Measurements from ENCODE around the gene NAV3. TPM values are rescaled to one million over a fixed set of nuclear protein-coding genes. Genes with fewer than 3 reads are reported as not detected.
"Not testable (repeated sequence)": the region's sequence is repeated elsewhere in the genome, so short reads cannot be mapped to it uniquely, and the experiment has no call there.

The NAV3 gene
- total RNA-seq, 2 donors from 2014 or later, result not detected

DNA sequence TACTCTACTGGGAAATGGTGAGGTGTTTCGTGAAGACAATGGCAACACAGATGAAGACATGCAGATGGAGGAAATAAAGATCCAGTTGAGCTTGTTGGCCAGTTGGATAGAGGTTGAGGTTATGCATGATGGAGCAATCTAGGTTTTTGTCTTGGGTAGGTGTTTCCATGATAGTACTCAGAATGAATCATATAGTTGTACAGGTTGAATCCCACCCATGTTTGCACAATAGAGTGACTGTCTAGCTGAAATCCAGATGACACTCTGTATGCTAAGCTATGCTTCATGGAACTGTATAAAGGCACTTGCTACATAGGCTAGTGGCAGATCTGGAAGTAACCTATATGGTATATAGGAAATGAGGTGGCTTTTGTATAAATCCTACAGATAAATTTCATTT is 264.9 kb downstream of the NAV3 start:
- H3K36me3 Mint-ChIP-seq, result no peaks in the 10 kb centered on the region
- H3K27ac Mint-ChIP-seq, result no peak overlapping the region
- H3K9me3 Mint-ChIP-seq, result peaks cover 4 to 10% of the 10 kb centered on the region in 2 donors
- DNase-seq (ENCODE audit: low spot score in 2 of 2) (no peak), ATAC-seq (no peak)

- H3K36me3 Mint-ChIP-seq, result no peaks in the 10 kb centered on the region
- ATAC-seq (no peak), DNase-seq (ENCODE audit: low spot score in 2 of 2) (no peak)
- H3K9me3 Mint-ChIP-seq, result peaks cover 4 to 13% of the 10 kb centered on the region in 2 donors
- H3K27ac Mint-ChIP-seq, result no peak overlapping the region
These were observed 266.4 kb downstream of the NAV3 start for GRCh38 chr12:78096909-78097597.

DNA sequence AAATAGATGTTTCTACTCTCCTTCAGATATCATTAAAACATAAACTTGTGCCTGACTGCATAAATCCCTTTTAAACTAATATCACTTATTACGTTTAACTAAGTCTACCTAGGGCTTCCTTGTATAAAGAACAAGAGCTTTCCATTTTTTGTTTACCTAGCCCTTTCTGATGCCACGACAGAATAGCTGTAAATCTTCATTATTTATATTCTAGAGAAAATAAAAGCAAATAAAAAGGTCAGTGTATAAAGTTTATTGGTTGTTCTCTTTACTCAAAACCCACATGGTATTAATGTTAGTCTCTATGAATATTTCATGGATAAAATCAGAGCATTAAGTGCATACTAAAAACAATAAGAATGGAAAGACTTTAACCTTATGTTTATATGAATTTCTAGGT is 269.1 kb downstream of the NAV3 start:
- peaks cover 12 to 18% of the 10 kb centered on the region in 2 donors for H3K9me3 Mint-ChIP-seq
- ATAC-seq (no peak), DNase-seq (ENCODE audit: low spot score in 2 of 2) (no peak)
- H3K27ac Mint-ChIP-seq, result no peak overlapping the region
- peaks cover 0 to 5% of the 10 kb centered on the region in 2 donors for H3K36me3 Mint-ChIP-seq

GRCh38 chr12:78101113-78101876 is 270.6 kb downstream of the NAV3 start:
- no peak for ATAC-seq
- Mint-ChIP-seq H3K27ac (no peak overlapping the region), H3K9me3 (peaks cover 11 to 12% of the 10 kb centered on the region in 2 donors), H3K36me3 (peaks cover 0 to 5% of the 10 kb centered on the region in 2 donors)
- no peak for DNase-seq (ENCODE audit: low spot score in 2 of 2)

DNA sequence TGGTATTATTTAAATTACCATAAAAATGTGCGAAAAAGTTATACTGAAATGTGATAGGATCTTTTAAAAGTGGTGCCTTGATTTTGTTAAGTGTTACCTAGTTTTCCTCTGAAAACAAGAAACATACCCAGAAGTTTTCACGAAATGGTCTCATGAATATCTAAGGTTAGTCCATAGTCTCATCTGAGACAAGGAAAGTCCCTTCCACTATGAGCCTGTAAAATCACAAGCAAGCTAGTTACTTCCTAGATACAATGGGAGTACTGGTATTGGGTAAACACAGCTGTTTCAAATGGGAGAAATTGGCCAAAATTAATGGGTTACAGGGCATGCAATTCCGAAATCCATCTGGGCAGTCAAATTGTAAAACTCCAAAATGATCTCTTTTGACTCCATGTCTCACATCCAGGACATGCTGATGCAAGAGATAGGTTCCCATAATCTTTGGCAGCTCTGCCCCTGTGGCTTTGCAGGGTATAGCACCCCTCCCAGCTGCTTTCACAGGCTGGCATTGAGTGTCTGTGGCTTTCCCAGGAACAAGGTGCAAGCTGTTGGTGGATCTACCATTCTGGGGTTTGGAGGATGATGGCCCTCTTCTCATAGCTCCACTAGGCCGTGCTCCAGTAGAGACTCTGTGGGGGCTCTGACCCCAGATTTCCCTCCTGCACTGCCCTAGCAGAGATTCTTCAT is 271.4 kb downstream of the NAV3 start:
- peaks cover 11 to 13% of the 10 kb centered on the region in 2 donors for H3K9me3 Mint-ChIP-seq
- no peak overlapping the region for H3K27ac Mint-ChIP-seq
- DNase-seq (ENCODE audit: low spot score in 2 of 2), result no peak
- ATAC-seq, result no peak
- H3K36me3 Mint-ChIP-seq, result peaks cover 0 to 11% of the 10 kb centered on the region in 2 donors

DNA sequence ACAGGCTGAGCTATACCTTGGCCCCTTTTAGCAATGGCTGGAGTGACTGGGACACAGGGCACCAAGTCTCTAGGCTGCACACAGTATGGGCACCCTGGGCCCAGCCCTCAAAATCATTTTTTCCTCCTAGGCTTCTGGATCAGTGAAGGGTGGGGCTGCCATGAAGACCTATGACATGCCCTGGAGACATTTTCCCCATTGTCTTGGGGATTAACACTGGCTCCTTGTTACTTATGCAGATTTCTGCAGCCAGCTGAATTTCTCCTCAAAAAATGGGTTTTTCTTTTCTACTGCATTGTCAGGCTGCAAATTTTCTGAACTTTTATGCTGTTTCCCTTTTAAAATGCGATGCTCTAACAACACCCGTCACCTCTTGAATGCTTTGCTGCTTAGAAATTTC is 272.1 kb downstream of the NAV3 start:
- not testable (repeated sequence) for ATAC-seq; H3K27ac Mint-ChIP-seq; DNase-seq (ENCODE audit: low spot score in 2 of 2)
- Mint-ChIP-seq H3K9me3 (peaks cover 15 to 18% of the 10 kb centered on the region in 2 donors), H3K36me3 (peaks cover 0 to 11% of the 10 kb centered on the region in 2 donors)

DNA sequence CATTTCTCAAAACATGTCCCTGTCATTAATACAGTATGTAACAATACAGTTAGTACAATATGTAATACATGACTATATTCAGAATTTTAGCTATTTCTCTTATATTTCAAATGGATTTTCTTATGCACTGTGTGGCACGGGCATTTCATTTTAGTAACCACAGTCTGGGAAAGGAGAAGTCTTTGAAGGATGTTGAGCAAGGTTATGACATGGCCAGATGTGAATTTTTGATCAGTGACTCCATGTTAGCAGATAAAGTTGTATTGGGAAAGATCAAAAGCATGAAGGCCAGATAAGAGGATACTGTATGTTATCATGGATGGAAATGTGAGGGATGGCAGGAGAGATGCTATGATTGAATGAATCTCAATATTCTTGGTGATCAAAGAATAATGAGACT is 285.2 kb downstream of the NAV3 start:
- ATAC-seq (no peak), DNase-seq (ENCODE audit: low spot score in 2 of 2) (no peak)
- H3K9me3 Mint-ChIP-seq, result peaks cover 16 to 21% of the 10 kb centered on the region in 2 donors
- H3K27ac Mint-ChIP-seq, result no peak overlapping the region
- peaks cover 0 to 10% of the 10 kb centered on the region in 2 donors for H3K36me3 Mint-ChIP-seq

GRCh38 chr12:78118036-78118435 is 287.3 kb downstream of the NAV3 start:
- ATAC-seq, result no peak
- Mint-ChIP-seq H3K27ac (no peak overlapping the region), H3K9me3 (peaks cover 10 to 11% of the 10 kb centered on the region in 2 donors), H3K36me3 (peaks cover 0 to 10% of the 10 kb centered on the region in 2 donors)
- no peak for DNase-seq (ENCODE audit: low spot score in 2 of 2)

- DNase-seq (ENCODE audit: low spot score in 2 of 2) (no peak), ATAC-seq (no peak)
- Mint-ChIP-seq H3K27ac (no peak overlapping the region), H3K36me3 (peaks cover 0 to 6% of the 10 kb centered on the region in 2 donors), H3K9me3 (peaks cover 10% of the 10 kb centered on the region in 2 donors)
These were observed 287.8 kb downstream of the NAV3 start for GRCh38 chr12:78118486-78118885.

- ATAC-seq, result no peak
- Mint-ChIP-seq H3K36me3 (no peaks in the 10 kb centered on the region), H3K27ac (no peak overlapping the region), H3K9me3 (peaks cover 2 to 3% of the 10 kb centered on the region in 2 donors)
- DNase-seq (ENCODE audit: low spot score in 2 of 2), result no peak
These were observed 288.7 kb downstream of the NAV3 start for GRCh38 chr12:78119351-78119918.

- ATAC-seq (no peak), DNase-seq (ENCODE audit: low spot score in 2 of 2) (no peak)
- Mint-ChIP-seq H3K27ac (no peak overlapping the region), H3K9me3 (peaks cover 0 to 2% of the 10 kb centered on the region in 2 donors), H3K36me3 (no peaks in the 10 kb centered on the region)
These were observed 289.6 kb downstream of the NAV3 start for GRCh38 chr12:78120306-78120705.

DNA sequence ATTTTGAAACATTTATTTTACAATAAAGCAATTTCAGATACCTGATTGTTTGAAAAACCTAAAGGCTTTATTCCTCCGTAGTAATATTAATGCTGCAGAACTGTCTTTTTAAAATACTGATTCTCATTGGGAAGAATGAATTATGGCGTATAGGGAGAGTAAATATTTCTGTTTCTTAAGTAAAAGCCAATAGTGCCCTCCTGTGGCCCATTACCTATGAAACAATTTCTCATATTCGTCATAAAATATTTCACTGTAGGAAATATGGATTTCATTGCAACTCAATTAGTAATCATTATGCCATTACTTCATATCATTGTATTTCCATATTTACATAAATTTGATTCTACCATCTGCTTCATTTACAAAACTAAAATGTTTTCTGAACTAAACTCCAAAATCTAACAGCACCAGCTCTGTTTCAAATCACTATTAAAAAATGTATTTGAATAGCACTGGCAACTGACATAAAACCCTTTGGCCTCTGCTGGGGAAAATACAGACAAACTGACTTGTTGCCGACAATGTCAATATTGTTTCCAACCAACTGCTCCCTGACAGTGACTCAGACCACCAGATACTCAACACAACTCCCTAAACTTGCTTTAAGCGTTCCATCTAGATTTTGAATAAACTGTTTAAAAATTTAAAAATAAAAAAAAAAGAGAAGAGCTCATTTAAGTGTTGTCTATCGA is 290.3 kb downstream of the NAV3 start:
- ATAC-seq, result no peak
- Mint-ChIP-seq H3K9me3 (peaks cover 0 to 2% of the 10 kb centered on the region in 2 donors), H3K27ac (no peak overlapping the region), H3K36me3 (no peaks in the 10 kb centered on the region)
- no peak for DNase-seq (ENCODE audit: low spot score in 2 of 2)

- ATAC-seq (no peak), DNase-seq (ENCODE audit: low spot score in 2 of 2) (no peak)
- Mint-ChIP-seq H3K36me3 (no peaks in the 10 kb centered on the region), H3K9me3 (peaks cover 0 to 2% of the 10 kb centered on the region in 2 donors), H3K27ac (no peak overlapping the region)
These were observed 291.4 kb downstream of the NAV3 start for GRCh38 chr12:78121969-78122610.

- ATAC-seq (no peak), DNase-seq (ENCODE audit: low spot score in 2 of 2) (no peak)
- Mint-ChIP-seq H3K27ac (no peak overlapping the region), H3K36me3 (no peaks in the 10 kb centered on the region), H3K9me3 (peaks cover 9 to 12% of the 10 kb centered on the region in 2 donors)
These were observed 297.5 kb downstream of the NAV3 start for GRCh38 chr12:78128211-78128610.

GRCh38 chr12:78143717-78144116 is 313.0 kb downstream of the NAV3 start:
- Mint-ChIP-seq H3K9me3 (no peaks in the 10 kb centered on the region), H3K36me3 (no peaks in the 10 kb centered on the region), H3K27ac (no peak overlapping the region)
- ATAC-seq, result no peak
- DNase-seq (ENCODE audit: low spot score in 2 of 2), result no peak

GRCh38 chr12:78145398-78145797 is 314.7 kb downstream of the NAV3 start:
- no peaks in the 10 kb centered on the region for H3K36me3 Mint-ChIP-seq
- no peak for ATAC-seq
- no peak overlapping the region for H3K27ac Mint-ChIP-seq
- DNase-seq (ENCODE audit: low spot score in 2 of 2), result no peak
- H3K9me3 Mint-ChIP-seq, result no peaks in the 10 kb centered on the region
